HL-60/S4 treated with retinoic acid at 250 ng/mL for 4 days and 3 days (cell line): Measurements from ENCODE around the gene PHF12.
"Not testable (repeated sequence)": the region's sequence is repeated elsewhere in the genome, so short reads cannot be mapped to it uniquely, and the experiment has no call there.

Source experiments
- in situ Hi-C: fragments of 300-500 bp; cut with MboI; formaldehyde crosslinking; loops from 2 replicates; pipeline ENCODE4 v1.7.0; 2022; ENCODE audit warnings: low sequenced_read_pairs

The PHF12 gene

DNA sequence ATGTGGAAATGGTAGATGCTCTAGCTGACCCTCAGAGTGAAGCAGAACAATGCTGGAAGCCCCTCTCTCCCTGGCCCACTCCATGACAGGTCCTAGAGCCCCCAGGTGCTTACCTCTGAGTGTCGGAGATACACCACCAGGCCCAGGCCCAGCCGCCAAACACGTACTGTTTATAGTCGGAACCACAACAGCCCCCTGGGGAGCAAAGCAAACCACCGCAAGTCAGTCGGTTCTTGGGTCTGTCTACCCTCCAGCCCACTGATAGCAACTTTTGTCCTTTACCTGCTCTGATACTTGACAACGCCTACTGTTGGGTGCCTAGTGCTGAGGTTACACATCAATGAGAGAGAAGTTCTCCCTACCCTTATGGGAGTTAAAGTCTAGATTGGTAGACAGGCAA is 62.5 kb downstream of the PHF12 start:
- in situ Hi-C loops, result no loop called here

DNA sequence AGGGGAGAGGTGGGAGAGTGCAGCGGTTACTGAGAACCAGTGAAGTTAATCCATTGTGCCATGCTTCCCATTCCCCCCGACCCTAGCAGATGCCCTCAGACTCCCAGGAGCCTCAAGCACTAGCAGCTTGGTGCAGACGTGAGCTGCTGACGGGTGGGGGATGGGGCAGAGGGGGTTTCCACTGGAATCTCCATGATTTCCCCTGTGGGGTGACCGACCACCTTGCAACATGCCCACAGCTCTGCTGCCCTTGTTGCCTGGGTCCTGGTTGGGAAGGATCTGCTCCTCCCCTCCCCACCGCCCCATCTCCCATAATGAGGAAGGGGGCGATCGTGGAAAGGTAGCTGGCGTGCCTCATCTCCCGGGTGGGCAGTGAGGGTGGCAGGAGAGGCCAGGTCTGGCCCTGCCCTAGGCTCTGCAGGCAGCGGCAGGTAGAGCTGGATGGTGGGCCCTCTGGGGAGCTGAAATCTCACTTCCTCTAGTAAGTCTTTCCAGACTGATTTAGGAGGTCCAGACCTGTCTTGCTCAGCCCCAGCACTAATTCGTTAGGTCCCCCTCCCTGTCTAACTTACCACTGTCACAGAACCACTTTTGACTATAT is 63.3 kb downstream of the PHF12 start:
- in situ Hi-C loops, result no loop called here

DNA sequence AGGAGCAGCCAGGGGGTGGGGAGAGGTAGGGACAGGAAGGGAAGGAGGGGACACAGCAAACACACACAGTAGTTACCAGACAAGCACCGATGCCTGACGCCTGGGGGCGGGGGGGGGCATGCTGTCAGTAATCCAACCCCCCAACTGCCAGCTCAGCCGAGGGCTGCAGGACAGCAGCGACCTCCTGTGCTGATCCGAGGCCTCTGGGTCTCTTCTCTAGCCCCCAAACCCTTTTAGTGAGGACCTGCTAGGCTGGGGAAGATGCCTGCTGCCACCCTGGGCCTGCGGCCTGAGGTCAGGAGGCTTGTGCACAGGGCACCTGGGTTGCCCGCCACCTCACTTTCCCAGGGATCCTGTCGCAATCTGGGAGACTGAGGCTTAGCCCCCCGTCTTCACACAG is 65.4 kb downstream of the PHF12 start:
- in situ Hi-C loops, result no loop called here

DNA sequence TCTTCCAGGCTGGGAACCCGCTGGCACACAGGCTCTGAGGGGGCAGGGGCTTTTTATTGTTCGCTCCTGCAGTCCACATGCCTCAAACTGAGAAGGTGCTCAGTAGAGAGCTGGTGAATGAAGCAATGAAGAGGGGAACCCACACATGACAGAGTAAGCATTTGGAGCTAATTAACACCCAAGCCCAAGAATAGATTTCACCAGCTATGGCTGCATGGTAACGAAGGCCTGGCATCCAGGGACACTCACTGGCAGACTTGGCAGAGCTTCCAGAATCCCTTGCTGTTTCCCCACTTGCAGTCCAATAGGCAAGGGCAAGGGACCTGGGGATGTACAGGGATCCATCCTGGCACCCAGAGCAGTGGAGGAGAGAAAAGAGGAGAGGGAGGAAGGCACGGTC is 66.0 kb downstream of the PHF12 start:
- in situ Hi-C loops, result no loop called here

DNA sequence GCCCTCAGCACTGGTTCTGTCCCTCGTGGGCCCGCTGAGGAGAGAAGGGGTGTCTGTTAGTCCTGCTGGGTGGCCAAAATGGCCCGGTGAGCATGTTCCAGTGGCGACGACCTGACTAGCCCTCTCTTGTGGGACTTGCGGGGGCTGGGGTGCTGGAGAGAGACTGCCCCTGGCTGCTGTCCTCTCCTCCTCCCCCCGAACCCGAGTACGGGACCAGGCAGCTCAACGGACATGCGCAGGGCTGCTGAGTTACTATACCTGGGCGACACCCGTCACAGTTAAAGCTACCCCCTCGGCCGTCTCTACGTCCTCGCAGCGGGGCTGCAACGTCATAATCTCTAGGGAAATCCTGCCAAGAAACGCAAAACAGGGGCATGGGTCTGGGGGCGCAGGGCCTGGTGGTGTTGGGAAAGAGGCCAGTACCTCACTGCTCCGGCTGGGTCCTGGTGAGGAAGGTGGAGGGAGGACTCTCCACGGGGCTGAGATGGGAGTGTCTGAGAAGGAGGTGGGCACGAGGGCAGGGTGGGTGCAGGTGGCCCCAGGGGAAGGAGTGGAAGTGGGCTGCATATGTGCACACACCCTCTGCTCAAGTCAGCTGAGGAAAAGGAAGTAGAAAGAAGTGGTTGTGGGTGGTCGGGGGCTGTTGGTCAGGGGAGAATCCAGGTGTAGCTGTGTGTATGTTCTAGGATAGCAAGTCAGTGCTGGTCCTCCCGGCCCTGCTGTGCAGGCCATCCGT is 67.2 kb downstream of the PHF12 start:
- in situ Hi-C loops, result no loop called here

DNA sequence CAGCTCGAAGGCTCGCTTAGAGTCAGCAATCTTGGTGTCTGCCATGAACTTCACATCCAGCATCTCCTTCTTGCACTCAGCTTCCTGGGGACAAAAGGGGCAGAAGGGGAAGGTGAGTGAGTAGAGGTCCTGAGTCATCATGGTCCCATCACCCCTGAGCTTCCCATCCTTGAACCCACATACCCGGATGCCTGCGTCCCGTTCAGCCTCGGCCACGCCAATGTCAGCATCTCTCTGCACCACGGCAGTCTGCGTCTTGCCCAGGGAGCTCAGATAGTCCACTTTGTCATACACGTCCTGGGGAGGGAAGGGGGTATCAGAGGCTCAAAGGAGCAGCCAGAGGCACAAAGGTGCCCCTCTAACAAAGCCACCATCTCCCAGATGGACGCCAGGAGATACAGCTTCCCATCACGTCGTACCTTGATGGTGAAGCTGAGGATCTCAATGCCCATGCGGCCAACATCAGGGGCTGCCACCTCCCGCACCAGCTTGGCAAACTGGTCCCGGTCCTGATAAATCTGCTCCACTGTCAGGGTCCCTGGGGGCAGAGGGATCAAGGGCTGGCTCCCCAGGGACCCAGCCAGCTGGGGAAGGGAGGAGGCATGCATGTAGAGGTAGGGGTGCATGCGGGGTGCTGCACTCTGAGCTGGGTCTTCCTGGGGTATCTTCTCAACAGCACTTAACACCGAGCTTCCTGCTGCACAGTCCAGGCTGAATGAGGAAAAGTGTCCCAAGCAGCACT is 69.0 kb downstream of the PHF12 start:
- in situ Hi-C loops, result no loop called here

DNA sequence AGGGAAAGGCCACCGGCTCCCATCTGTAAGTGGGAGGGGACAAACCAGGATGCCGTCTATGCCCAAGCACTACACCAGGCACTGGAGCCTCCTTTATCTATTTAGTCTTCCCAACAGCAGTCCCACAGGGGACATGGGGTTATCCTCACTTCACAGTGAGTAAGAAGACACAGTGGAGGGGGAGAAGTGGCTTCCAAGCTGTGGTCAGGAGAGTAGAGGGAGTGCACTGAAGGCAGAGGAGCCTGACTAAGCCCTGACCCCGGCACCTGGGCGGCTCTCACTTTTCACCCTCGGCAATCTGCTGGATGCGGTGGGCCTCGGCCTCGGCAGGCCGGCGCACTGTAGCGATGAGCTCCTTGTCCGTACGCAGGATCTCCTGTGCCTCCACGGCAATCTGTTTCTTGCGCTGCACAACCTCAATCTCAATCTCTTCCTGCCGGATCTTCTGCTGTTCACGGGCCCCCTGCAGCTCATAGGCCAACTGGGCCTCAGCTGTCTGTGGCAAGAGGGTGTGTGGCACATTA is 69.7 kb downstream of the PHF12 start:
- in situ Hi-C loops, result no loop called here

DNA sequence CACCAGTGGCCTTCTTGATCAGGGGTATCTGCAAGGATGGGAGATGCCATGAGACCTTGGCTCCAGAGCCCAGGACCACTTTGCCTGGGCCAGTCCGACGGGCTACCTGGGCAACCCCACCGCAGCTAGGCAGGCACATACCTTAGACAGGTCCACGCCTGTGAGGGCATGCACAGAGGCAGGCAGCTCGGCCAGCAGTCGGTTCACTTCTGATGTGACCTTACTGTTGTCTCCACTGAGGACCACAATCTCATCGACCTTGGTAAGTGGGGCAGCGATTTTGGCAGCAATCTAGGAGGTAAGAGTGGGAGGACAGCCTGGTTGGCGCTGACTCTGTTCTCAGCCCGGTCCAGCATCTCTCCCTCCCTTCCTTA is 70.8 kb downstream of the PHF12 start:
- in situ Hi-C loops, result no loop called here

DNA sequence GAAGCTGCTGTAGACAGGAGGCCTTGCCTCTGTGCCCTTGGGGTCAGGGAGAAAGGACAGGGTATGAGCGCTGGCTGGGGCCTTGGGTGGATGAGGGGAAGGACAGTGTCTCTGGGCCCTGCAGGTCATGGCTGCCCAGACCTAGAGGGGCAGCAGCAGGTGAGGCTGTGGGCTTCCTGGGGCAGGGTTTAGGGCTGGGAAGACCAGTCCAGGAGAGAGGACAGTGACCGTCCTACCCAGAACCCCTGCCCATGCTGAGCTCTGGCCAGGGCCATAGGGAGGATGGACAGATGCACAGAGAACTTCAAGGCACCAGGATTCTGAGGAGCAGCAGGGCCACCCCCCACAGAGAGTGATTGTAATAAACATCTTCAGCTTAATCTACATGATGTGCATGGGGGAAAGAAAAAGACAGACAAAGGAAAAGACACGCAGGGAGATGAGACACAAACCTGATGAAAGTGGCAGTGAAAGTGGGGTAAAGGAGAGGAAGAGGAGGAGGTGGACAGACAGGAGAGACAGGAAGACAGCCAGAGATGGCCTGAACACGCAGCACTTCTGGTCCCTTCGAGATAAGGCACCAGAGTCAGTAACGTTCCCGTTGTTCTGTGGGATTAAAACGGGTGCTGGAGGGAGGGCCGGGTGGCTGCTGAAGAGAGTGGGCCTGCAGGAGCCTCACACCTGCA is 71.3 kb downstream of the PHF12 start:
- in situ Hi-C loops, result no loop called here

DNA sequence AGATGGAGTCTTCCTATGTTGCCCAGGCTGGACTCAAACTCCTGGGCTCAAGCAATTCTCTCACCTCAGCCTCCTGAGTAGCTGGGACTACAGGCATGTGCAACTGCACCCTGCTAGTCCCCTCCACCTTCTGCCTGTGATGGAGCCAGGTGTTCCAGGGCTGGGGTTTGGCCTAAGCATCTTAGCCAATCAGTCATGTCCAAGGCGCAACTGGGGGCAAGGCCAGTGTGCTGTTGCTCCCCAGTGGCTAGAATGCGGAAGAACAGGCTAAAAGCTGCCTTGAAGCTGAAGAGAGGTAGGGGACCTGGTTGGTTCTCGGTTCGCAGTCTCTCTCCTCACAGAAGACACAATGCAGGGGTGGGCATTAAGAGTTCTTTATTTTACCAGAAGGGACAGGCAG is 72.3 kb downstream of the PHF12 start:
- in situ Hi-C loops, result no loop called here

DNA sequence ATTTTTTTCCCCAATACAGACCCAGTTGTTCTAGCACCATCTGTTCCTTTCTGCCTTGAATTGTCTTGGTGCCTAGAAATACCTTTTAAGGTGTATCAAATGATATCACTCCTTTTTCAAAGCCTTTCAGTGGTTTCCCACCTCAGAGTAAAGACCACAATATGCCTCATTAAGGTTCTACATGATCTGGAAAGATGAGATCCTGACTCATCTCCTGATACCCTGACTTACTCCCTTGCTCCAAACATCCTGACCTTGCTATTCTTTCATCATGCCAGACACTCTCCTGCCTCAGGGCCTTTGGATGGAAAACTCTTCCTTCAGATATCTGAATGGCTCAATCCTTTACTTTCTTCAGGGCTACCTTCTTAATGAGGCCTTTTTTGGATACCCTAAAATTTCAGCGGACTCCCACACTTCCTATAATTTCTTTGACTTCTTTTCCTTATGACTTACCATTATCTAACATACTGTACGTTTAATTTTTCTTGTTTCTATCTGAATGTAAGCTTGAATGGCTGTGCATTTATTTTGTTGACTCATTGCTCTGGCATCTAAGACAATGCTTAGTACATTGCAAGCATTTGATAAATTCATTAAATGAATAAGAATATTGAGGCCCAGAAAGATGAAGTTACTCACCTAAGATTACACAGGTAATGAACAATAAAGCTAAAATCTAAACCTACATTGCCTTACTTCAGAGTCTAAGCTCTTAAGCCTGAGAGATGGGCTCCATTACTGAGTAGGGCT is 73.0 kb downstream of the PHF12 start:
- in situ Hi-C loops, result no loop called here

DNA sequence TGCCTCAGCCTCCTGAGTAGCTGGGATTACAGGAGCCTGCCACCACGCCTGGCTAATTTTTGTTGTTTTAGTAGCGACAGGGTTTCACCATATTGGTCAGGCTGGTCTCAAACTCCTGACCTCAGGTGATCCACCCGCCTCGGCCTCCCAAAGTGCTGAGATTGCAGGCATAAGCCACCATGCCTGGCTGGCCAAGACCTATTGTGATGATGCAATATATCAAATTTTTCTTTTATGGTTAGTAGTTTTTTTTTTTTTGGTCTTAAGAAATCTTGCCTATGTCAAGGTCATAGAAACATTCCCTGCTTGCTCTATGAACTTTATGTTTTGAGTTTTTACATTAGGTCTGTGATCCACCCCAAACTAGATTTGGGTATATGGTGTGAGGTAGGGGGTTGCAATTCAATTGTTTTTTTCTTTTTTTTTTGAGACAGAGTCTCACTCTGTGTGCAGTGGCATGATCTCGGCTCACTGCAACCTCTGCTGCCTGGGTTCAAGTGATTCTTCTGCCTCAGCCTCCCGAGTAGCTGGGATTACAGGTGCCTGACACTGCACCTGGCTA is 74.1 kb downstream of the PHF12 start:
- in situ Hi-C loops, result not testable (repeated sequence)

DNA sequence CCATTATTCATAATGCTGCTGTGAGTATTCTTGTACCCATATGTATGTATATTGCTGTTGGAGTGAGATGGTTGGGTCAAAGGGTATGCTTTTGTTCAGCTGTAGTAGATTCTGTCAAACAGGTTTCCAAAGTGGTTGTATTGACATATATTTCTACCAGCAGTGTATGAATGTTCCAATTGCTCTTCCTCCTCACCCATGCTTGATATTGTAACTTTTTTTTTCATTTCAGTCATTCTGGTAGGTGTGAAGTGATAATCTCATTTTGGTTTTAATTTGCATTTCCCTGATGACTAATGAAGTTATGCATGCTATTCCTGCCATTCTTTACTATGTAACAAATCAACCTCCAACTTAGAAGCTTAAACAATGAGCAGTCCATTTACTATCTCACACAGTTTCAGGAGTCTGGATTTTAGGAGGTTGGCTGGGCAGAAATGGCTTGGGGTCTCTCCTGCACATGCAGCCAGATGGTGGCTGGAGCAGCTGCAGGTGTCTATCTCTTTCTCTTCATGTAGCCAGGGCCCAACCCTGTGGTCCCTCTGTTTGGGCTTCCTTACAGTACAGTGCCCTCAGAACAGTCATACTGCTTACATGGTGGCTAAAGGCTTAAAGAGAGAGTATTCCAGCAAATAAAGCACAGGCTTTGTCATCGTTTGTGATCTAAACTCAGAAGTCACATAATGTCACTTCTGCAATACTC is 75.3 kb downstream of the PHF12 start:
- in situ Hi-C loops, result no loop called here

DNA sequence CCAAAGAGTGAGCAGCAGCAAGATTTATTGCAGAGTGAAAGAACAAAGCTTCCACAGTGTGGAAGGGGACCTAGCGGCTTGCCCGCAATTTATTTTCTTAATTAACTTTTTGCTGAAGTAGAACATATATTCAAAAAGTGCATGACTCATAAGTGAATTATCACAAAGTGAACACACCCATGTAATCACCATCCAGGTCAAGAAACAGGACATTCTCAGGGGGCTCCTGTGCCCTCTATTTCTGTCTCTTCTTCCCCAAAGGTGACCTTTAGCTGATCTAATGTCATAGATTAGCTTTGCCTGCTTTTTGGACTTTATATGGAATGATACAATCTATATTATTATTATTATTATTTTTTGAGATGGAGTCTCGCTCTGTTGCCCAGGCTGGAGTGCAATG is 76.6 kb downstream of the PHF12 start:
- in situ Hi-C loops, result no loop called here

DNA sequence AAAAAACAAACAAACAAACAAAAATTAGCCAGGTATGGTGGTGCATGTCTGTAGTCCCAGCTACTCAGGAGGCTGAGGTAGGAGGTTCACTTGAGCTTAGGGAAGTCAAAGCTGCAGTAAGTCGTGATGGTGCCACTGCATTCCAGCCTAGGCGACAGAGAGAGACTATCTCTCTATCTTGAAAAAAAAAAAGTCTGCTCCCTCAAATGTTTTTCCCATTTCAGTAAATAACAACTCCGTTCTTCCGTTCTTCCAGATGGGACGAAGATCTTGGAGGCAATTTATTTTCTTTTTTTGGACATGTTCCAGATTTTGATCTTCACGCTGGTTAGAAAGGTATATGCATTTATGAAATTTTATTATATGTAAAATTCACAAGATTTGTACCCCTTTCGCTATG is 77.5 kb downstream of the PHF12 start:
- in situ Hi-C loops, result no loop called here

DNA sequence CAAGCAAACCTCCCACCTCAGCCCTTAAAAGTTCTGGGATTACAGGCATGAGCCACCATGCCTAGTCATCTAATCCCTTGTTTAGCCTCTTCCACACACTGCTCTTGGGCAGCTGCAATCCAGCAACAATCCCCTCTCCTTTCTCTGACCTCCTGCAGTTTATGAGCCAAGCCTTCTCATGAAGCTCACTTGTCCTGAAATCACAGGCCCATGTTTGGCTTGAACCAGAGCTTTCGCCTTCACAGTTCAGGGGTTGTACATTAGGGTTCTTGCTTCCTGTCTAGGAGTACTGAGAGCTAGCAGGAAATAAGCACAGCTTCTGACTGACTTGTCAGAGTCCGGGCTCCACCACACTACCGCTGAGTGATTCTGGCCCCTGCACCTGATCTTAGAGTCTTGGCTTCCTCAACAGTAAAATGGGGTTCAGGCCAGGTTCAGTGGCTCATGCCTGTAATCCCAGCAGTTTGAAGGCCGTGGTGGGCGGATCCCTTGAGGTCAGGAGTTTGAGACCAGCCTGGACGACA is 80.2 kb downstream of the PHF12 start:
- in situ Hi-C loops, result no loop called here

DNA sequence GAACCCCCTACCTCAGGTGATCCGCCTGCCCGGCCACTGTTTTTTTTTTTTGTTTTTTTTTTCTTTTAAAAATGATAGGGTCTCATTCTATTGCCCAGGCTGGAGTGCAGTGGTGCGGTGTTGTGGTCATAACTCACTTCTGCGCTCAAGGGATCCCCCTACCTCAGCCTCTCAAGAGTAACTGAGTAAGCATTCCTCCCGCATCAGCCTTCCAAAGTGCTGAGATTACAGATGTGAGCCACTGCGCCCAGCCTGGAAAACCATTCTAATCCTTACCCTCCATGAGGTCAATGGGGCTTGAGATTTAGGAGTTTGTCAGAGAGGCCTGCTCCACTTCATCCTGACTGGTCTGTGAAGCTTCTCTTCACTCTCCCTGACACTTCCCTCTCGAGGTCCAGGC is 84.0 kb downstream of the PHF12 start:
- in situ Hi-C loops, result no loop called here

DNA sequence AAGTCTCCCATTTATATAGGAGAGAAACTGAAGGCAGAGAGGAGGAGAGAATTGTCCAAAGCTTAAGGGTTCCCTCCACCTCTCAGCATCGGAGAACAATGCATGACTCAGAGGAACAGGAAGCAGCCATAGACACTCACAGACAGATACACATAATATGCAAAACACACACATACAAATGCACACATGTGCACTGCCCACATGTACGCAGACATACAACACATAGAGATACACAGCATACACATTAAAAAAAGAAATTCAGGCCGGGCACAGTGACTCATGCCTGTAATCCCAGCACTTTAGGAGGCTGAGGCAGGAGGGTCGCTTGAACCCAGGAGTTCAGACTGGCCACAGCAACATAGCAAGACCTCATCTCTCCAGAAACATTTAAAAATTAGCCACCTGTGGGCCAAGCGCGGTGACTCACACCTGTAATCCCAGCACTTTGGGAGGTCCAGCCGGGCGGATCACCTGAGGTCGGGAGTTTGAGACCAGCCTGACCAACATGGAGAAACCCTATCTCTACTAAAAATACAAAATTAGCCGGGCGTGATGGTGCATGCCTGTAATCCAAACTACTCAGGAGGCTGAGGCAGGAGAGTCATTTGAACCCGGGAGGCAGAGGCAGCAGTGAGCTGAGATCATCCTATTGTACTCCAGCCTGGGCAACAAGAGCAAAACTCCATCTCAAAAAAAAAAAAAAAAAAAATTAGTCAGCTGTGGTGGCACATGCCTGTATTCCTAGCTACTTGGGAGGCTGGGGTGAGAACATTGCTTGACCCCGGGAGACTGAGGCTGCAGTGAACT is 85.2 kb downstream of the PHF12 start:
- in situ Hi-C loops, result no loop called here
